ENCODE results near the gene LRRC39.

Gene LRRC39

DNA sequence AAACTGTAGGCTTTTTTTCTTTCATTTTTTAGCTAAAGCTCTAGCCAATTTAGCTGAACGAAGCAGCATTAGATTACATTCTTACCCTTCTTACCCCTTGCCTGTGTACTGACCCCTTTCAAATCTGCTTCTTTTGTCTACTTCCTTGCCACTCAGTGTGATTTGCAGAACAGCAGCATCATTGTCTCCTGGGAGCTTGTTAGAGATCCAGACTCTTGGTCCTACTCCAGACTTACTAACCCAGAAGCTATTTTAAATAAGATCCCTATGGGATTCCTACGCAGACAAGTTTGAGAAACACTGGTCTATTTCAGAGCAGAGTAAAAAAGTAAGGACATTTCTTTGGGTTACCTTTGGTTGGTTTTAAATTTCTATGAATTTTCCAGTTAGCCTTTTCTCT lies 13.8 kb downstream of the LRRC39 start:
- H3K36me3 ChIP-seq, result no peaks in the 10 kb centered on the region
- TF ChIP-seq, protein P1, sequence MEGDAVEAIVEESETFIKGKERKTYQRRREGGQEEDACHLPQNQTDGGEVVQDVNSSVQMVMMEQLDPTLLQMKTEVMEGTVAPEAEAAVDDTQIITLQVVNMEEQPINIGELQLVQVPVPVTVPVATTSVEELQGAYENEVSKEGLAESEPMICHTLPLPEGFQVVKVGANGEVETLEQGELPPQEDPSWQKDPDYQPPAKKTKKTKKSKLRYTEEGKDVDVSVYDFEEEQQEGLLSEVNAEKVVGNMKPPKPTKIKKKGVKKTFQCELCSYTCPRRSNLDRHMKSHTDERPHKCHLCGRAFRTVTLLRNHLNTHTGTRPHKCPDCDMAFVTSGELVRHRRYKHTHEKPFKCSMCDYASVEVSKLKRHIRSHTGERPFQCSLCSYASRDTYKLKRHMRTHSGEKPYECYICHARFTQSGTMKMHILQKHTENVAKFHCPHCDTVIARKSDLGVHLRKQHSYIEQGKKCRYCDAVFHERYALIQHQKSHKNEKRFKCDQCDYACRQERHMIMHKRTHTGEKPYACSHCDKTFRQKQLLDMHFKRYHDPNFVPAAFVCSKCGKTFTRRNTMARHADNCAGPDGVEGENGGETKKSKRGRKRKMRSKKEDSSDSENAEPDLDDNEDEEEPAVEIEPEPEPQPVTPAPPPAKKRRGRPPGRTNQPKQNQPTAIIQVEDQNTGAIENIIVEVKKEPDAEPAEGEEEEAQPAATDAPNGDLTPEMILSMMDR (IDR thresholded peaks at IDR 0.05; ENCODE audit: low read depth, low read length), result no peak
- no peaks in the 10 kb centered on the region for H3K27me3 ChIP-seq (ENCODE audit: insufficient read depth, low read depth, severe bottlenecking)
- no peak overlapping the region for H3K27ac ChIP-seq
- DNase-seq, result no peak
- H3K9me3 ChIP-seq (ENCODE audit: severe bottlenecking), result no peaks in the 10 kb centered on the region
- no peak overlapping the region for H3K4me3 ChIP-seq (ENCODE audit: low read depth, low read length)

DNA sequence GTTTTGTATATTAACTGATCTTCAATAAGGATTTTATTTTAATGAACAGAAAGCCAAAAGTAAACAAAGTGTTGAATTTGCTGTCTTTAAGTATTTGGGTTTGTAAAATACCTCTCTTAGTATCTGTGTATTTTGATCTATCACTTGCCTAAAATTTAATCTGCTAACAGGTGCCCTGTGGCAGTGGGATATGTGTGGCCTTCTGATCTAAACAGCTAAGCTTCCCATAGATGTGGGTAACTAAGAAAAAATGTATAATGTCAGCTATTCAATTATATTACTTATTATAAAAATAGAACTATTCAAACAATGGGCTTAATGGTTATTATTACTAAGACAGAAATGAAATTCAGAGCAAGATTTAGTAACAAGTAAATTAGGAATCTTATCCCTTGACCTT lies 15.2 kb downstream of the LRRC39 start:
- Histone ChIP-seq H3K27me3 (ENCODE audit: insufficient read depth, low read depth, severe bottlenecking) (no peaks in the 10 kb centered on the region), H3K9me3 (ENCODE audit: severe bottlenecking) (no peaks in the 10 kb centered on the region), H3K27ac (no peak overlapping the region), H3K36me3 (no peaks in the 10 kb centered on the region), H3K4me3 (ENCODE audit: low read depth, low read length) (no peak overlapping the region)
- DNase-seq, result no peak
- TF ChIP-seq, protein P1 (IDR thresholded peaks at IDR 0.05; ENCODE audit: low read depth, low read length), result no peak

DNA sequence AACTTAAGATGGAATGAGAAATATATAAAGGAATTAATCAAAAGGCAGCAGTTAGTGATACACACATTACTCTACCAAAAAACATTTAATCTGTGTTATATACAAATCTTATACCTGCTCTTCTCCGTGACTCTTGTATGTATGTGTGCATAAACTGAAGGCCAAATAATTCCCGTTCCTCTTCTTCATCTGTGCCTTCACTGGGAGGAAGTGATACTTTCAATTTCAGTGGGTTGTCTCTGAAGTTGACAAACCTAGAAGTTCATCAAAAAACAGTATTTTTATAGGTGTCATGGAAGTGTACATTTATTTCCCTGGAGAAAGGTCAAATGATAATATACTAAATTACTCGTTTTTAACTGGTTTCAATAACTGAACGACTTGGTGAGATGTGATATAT lies 25.8 kb downstream of the LRRC39 start:
- Histone ChIP-seq H3K9me3 (ENCODE audit: severe bottlenecking) (no peaks in the 10 kb centered on the region), H3K36me3 (peaks cover 21% of the 10 kb centered on the region), H3K4me3 (ENCODE audit: low read depth, low read length) (no peak overlapping the region), H3K27ac (no peak overlapping the region), H3K27me3 (ENCODE audit: insufficient read depth, low read depth, severe bottlenecking) (no peaks in the 10 kb centered on the region)
- DNase-seq, result no peak
- TF ChIP-seq, protein P1 (IDR thresholded peaks at IDR 0.05; ENCODE audit: low read depth, low read length), result no peak

DNA sequence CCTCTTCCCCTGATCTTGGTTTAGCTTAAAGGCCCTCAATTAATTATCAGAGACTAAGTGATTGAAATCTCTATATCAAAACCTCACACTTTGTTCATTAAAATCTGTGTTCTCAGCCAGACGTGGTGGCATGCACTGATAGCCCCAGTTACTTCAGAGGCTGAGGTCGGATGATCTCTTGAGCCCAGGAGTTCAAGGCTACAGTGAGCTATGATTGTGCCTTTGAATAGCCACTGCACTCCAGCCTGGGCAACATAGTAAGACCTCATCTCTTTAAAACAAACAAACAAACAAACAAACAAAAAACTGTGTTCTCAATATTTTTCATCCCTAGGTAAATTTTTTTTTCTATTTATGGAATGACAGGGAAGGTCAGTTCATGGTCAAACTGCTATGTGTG lies 26.4 kb downstream of the LRRC39 start:
- TF ChIP-seq, protein P1 (IDR thresholded peaks at IDR 0.05; ENCODE audit: low read depth, low read length), result no peak
- DNase-seq, result no peak
- Histone ChIP-seq H3K4me3 (ENCODE audit: low read depth, low read length) (no peak overlapping the region), H3K27ac (no peak overlapping the region), H3K36me3 (peaks cover 22% of the 10 kb centered on the region), H3K27me3 (ENCODE audit: insufficient read depth, low read depth, severe bottlenecking) (no peaks in the 10 kb centered on the region), H3K9me3 (ENCODE audit: severe bottlenecking) (no peaks in the 10 kb centered on the region)

DNA sequence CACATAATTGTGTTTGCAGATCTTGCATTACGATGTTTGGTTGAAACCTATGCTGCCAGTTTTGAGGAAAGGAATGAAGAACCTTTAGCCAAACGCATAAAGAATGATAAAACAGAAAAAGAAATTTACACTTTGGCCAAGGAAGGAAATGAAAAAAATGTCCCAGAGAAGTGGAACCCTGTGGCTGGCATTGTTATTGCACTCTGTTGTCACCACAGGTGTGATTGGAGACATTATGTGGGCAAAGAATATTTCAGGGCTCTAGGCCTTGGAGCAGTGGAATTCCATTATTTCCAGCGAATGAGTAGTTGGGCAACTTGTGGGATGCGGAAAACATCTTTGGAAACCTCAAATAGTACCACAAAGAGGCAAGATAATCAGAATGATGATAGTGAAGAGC lies 30.2 kb downstream of the LRRC39 start:
- no peaks in the 10 kb centered on the region for H3K27me3 ChIP-seq (ENCODE audit: insufficient read depth, low read depth, severe bottlenecking)
- H3K9me3 ChIP-seq (ENCODE audit: severe bottlenecking), result no peaks in the 10 kb centered on the region
- TF ChIP-seq, protein P1 (IDR thresholded peaks at IDR 0.05; ENCODE audit: low read depth, low read length), result no peak
- H3K27ac ChIP-seq, result no peak overlapping the region
- no peak overlapping the region for H3K4me3 ChIP-seq (ENCODE audit: low read depth, low read length)
- no peak for DNase-seq
- peaks cover 47% of the 10 kb centered on the region for H3K36me3 ChIP-seq

DNA sequence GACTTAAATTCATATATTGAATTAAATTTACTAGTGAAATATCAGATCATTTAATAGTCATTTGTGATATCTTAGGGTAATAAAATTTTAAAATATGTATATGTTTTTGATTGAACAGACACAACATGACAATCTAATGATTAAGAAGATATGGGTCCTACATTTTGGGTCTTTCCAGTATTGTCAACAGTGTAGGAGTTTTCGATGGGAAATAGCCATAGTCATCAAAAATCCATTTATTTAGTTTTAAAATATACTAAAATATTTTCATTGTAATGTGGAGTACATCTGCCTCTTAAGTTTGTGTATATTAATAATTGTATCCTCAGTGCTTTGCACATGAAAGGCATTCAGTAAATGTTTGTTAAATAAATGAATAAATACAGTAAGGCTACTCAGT lies 31.1 kb downstream of the LRRC39 start:
- no peak for DNase-seq
- Histone ChIP-seq H3K4me3 (ENCODE audit: low read depth, low read length) (no peak overlapping the region), H3K27ac (no peak overlapping the region), H3K27me3 (ENCODE audit: insufficient read depth, low read depth, severe bottlenecking) (no peaks in the 10 kb centered on the region), H3K36me3 (peaks cover 48% of the 10 kb centered on the region), H3K9me3 (ENCODE audit: severe bottlenecking) (no peaks in the 10 kb centered on the region)
- TF ChIP-seq, protein P1 (IDR thresholded peaks at IDR 0.05; ENCODE audit: low read depth, low read length), result no peak

Measured in WERI-Rb-1 (cell line).